ENCODE data around the gene MED23.

MED23 gene

DNA sequence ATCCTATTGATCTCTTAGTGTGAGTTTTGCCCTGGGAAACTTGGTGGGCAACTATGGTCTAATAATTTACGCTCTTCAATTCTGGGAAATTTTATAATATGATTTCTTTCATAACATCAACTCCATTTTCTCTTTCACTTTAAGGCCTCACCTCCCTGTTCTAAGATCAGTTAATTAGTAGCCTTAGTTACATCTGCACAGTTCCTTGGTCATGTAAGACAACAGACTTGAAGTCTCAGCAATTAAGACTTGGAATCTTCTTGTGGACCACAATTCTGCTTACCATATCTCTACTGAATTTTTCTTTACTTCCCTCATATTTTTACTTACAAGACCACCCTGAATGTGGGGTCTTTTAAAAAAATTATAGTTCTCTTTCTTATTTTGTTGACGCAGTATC, 17.8 kb upstream of the MED23 start:
- Histone ChIP-seq H3K27ac (ENCODE audit: low read length) (no peak overlapping the region), H3K79me2 (ENCODE audit: low read length) (no peaks in the 10 kb centered on the region), H3K9me2 (replicated peaks; ENCODE audit: insufficient read depth, low read length) (no peaks in the 10 kb centered on the region), H3K9ac (ENCODE audit: low read length) (no peak overlapping the region), H4K20me1 (ENCODE audit: insufficient read depth, low read length) (no peaks in the 10 kb centered on the region), H3F3A (ENCODE audit: insufficient read depth, low read length) (no peaks in the 10 kb centered on the region), H3K9me3 (replicated peaks; ENCODE audit: insufficient read depth, low read length) (no peaks in the 10 kb centered on the region), H3K27me3 (replicated peaks; ENCODE audit: insufficient read depth, low read length) (no peaks in the 10 kb centered on the region), H2AFZ (ENCODE audit: low read length) (no peak overlapping the region), H3K4me1 (ENCODE audit: low read length) (no peaks in the 10 kb centered on the region), H3K36me3 (replicated peaks; ENCODE audit: insufficient read depth, low read length) (no peaks in the 10 kb centered on the region), H3K4me2 (ENCODE audit: low read depth, low read length) (no peak overlapping the region), H3K4me3 (ENCODE audit: low read length) (no peak overlapping the region)
- no peak for DNase-seq
- TF ChIP-seq EZH2 (optimal IDR thresholded peaks at IDR 0.05; ENCODE audit: low read depth, low read length), result no peak
- TF ChIP-seq EZH2phosphoT487 (IDR thresholded peaks at IDR 0.05; ENCODE audit: low read length), result no peak
- TF ChIP-seq, protein P1, sequence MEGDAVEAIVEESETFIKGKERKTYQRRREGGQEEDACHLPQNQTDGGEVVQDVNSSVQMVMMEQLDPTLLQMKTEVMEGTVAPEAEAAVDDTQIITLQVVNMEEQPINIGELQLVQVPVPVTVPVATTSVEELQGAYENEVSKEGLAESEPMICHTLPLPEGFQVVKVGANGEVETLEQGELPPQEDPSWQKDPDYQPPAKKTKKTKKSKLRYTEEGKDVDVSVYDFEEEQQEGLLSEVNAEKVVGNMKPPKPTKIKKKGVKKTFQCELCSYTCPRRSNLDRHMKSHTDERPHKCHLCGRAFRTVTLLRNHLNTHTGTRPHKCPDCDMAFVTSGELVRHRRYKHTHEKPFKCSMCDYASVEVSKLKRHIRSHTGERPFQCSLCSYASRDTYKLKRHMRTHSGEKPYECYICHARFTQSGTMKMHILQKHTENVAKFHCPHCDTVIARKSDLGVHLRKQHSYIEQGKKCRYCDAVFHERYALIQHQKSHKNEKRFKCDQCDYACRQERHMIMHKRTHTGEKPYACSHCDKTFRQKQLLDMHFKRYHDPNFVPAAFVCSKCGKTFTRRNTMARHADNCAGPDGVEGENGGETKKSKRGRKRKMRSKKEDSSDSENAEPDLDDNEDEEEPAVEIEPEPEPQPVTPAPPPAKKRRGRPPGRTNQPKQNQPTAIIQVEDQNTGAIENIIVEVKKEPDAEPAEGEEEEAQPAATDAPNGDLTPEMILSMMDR (IDR thresholded peaks at IDR 0.05; ENCODE audit: low read length), result no peak

DNA sequence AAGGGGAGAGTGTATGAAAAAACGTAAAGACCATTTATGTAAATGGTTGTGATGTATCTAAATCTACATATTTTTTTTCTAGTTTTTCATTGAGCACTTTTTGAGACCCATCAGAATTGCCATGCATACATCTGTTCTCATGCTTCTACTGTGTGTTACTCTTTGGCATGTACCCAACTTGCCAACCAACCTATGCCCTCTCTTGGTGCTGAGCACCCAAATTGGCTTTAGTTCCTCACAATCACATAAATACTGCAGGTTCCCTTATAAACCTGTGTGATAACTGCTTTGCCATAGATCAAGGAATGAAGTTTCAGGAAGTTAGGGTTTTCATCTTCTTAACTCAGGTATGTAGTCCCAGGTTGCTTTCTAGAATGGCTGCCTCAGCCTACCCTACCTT, 16.9 kb upstream of the MED23 start:
- Histone ChIP-seq H3K4me1 (ENCODE audit: low read length) (no peaks in the 10 kb centered on the region), H3K9me2 (replicated peaks; ENCODE audit: insufficient read depth, low read length) (no peaks in the 10 kb centered on the region), H3K27me3 (replicated peaks; ENCODE audit: insufficient read depth, low read length) (no peaks in the 10 kb centered on the region), H3K4me2 (ENCODE audit: low read depth, low read length) (no peak overlapping the region), H3K4me3 (ENCODE audit: low read length) (no peak overlapping the region), H2AFZ (ENCODE audit: low read length) (no peak overlapping the region), H3K9me3 (replicated peaks; ENCODE audit: insufficient read depth, low read length) (no peaks in the 10 kb centered on the region), H3K36me3 (replicated peaks; ENCODE audit: insufficient read depth, low read length) (no peaks in the 10 kb centered on the region), H3K9ac (ENCODE audit: low read length) (no peak overlapping the region), H3K27ac (ENCODE audit: low read length) (no peak overlapping the region), H4K20me1 (ENCODE audit: insufficient read depth, low read length) (no peaks in the 10 kb centered on the region), H3K79me2 (ENCODE audit: low read length) (no peaks in the 10 kb centered on the region), H3F3A (ENCODE audit: insufficient read depth, low read length) (no peaks in the 10 kb centered on the region)
- TF ChIP-seq EZH2phosphoT487 (IDR thresholded peaks at IDR 0.05; ENCODE audit: low read length), result no peak
- no peak for TF ChIP-seq EZH2 (optimal IDR thresholded peaks at IDR 0.05; ENCODE audit: low read depth, low read length)
- TF ChIP-seq, protein P1 (IDR thresholded peaks at IDR 0.05; ENCODE audit: low read length), result no peak
- no peak for DNase-seq

DNA sequence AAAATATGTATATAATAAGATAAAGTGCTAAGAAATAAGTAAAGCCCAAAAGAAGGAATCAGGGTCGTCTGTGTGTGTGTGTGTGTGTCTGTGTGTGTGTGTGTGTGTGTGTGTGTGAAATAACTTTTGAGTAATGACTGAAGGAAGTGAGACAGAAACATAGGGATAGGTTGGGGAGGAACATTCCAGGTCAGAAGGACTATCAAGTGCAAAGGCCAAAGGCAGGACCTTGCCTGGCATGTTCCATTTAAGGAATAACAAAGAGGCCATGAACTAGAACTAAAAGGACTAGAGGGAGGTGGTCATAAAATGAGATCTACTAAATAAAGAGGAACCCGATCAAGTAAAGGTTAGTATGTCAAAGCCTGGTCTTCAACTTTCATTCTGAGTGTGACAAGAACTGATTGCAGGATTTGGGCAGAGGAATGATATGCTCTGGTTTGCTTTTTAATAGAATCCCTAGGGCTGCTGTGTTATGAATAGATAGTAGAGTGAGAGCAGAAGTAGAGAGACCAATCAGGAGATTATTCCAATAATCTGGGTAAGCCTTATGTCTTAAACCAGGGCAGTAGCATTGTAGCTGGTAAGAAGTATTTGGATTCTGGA, 15.9 kb upstream of the MED23 start:
- Histone ChIP-seq H3K9ac (ENCODE audit: low read length) (no peak overlapping the region), H3K4me1 (ENCODE audit: low read length) (no peaks in the 10 kb centered on the region), H3K79me2 (ENCODE audit: low read length) (no peaks in the 10 kb centered on the region)

More for the DNA sequence above, 15.9 kb upstream of the MED23 start:
- H3K27ac ChIP-seq (ENCODE audit: low read length), result no peak overlapping the region
- H3K9me2 ChIP-seq (replicated peaks; ENCODE audit: insufficient read depth, low read length), result no peaks in the 10 kb centered on the region
- no peaks in the 10 kb centered on the region for H3K27me3 ChIP-seq (replicated peaks; ENCODE audit: insufficient read depth, low read length)
- no peak overlapping the region for H2AFZ ChIP-seq (ENCODE audit: low read length)
- no peak overlapping the region for H3K4me3 ChIP-seq (ENCODE audit: low read length)
- no peaks in the 10 kb centered on the region for H4K20me1 ChIP-seq (ENCODE audit: insufficient read depth, low read length)
- H3K36me3 ChIP-seq (replicated peaks; ENCODE audit: insufficient read depth, low read length), result no peaks in the 10 kb centered on the region
- H3K9me3 ChIP-seq (replicated peaks; ENCODE audit: insufficient read depth, low read length), result no peaks in the 10 kb centered on the region
- H3F3A ChIP-seq (ENCODE audit: insufficient read depth, low read length), result no peaks in the 10 kb centered on the region
- no peak overlapping the region for H3K4me2 ChIP-seq (ENCODE audit: low read depth, low read length)
- no peak for DNase-seq
- TF ChIP-seq, protein P1 (IDR thresholded peaks at IDR 0.05; ENCODE audit: low read length), result no peak
- no peak for TF ChIP-seq EZH2phosphoT487 (IDR thresholded peaks at IDR 0.05; ENCODE audit: low read length)
- TF ChIP-seq EZH2 (optimal IDR thresholded peaks at IDR 0.05; ENCODE audit: low read depth, low read length), result no peak
